RKO (cell line): ENCODE data around the gene COPS6.

Experiments
- DNase-seq: peaks from one replicate; pipeline ENCODE4 v3.0.0-alpha.2; 2016; ENCODE audit warnings: low spot score

Gene COPS6

DNA sequence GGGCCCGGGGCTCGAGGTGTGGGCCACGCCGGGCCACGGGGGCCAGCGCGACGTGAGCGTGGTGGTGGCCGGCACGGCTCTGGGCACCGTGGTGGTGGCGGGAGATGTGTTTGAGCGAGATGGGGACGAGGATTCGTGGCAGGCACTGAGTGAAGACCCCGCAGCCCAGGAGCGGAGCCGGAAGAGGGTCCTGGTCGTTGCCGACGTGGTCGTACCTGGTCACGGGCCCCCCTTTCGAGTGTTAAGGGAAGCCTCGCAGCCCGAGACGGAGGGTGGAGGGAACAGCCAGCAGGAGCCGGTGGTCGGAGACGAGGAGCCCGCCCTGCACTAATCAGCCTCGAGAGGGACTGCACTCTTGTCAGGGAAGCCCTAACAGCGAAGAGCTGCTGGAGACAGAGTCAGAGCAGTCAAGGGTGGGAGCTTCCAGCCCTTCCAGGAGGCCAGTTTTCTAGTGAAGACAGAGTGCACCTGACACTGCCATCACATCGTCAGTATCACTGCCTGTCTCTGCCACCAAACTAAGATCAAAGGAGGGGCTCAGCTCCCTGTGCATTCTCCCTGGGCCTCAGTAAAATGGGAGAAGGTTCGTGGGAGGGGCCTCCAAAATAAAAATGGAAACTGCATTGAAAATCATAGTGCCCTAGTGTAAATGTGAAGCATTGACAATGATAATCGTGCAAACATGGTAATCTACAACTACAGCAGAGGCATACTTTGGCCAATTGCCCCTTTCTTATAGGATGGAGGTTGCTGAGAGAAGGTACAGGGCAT is 39.3 kb downstream of the COPS6 start:
- peak; percentile 66 for DNase-seq

DNA sequence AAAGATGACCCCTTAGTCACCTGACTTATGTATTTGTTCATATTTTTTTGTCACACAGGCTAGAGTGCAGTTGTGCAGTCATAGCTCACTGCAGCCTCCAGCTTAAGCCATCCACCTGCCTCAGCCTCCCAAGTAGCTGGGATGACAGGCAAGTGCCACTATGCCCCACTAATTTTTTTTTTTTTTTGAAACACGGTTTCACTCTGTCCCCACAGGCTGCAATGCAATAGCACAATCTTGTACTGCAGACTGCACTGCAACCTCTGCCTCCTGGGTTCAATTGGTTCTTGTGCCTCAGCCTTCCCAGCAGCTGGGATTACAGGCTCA is 39.8 kb downstream of the COPS6 start:
- no peak for DNase-seq

DNA sequence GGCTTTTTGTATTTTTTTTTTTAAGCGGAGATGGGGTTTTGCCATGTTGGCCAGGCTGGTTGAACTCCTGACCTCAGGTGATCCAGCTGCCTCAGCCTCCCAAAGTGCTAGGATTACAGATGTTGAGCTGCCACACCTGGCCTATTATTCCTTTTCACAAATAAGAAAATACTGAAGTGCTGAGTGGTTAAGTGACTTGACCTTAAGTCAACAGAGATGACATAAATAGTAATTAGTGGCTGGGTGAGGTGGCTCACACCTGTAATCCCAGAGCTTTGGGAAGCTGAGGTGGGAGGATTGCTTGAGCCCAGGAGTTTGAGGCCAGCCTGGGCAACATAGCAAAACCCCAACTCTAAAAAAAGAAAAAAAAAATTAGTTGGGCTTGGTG is 41.4 kb downstream of the COPS6 start:
- peak; percentile 62 for DNase-seq

- peak; percentile 62 for DNase-seq
These were observed 42.1 kb downstream of the COPS6 start for GRCh38 chr7:100130608-100131453.

DNA sequence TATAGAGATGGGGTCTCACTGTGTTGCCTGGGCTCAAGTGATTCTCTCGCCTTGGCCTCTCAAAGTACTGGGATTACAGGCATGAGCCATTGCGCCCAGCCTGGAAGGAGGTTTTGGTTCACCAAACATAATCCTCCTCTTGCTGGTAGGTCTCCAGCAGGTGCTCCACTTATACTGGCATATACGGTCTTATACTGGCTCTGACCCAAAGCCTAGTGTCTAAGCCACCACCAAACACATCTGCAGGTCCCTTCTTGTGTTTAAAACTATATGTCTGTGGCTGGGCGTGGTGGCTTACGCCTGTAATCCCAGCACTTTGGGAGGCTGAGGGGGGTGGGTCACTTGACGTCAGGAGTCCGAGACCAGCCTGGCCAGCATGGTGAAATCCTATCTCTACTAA is 43.4 kb downstream of the COPS6 start:
- no peak for DNase-seq

GRCh38 chr7:100132697-100133151 is 44.0 kb downstream of the COPS6 start:
- peak; percentile 80 for DNase-seq

GRCh38 chr7:100137851-100138760 is 49.3 kb downstream of the COPS6 start:
- no peak for DNase-seq

DNA sequence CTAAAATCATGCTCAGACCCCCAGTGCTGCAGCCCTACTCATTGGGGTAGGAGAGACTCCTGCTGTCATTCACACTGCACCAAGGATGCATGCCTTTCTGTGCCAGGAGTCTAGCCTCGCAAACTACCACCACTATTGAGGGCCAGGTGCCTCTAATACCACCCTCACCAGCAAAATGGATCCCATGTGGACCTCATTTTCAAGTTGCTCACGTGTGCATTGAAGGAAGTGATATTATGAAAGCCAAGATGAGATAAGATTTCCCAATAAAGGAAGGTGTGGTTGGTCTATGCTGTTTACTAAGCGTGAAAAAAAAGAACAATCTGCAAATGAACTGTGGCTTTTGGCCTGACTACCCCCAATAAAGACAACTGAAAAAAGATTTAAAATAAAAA is 52.8 kb downstream of the COPS6 start:
- DNase-seq, result no peak
